HCT116 (cell line): Measurements from ENCODE around the gene PDCD10.

Experiments used
- CTCF ChIP-seq, 3 experiments: fragments of 200-600 bp in 1 of 3; sonication (generic) in 1 of 3; IDR thresholded peaks in 2 of 3; conservative IDR thresholded peaks in 1 of 3; 2 replicates each; pipeline ENCODE4 v1.5.1; 2012 to 2017; ENCODE audit warnings: low read depth in 2 of 3, low read length in 2 of 3, antibody characterized with exemption in 1 of 3, borderline replicate concordance in 1 of 3, control low read depth in 1 of 3, mild to moderate bottlenecking in 1 of 3, mixed read lengths in 1 of 3, mixed run types in 1 of 3, moderate library complexity in 1 of 3; ENCODE audit not compliant: insufficient read depth in 1 of 3
- EZH2 ChIP-seq: fragments of 200-600 bp; sonication (generic); IDR thresholded peaks from 2 replicates; pipeline ENCODE4 v1.6.1; 2017; ENCODE audit warnings: antibody characterized with exemption, mixed run types
- MAX ChIP-seq: IDR thresholded peaks from 2 replicates; pipeline ENCODE4 v1.6.1; 2012
- YY1 ChIP-seq: IDR thresholded peaks from 2 replicates; pipeline ENCODE4 v1.6.1; 2011; ENCODE audit warnings: low read length, low read depth, moderate library complexity, mild to moderate bottlenecking; ENCODE audit not compliant: insufficient replicate concordance; ENCODE audit errors: extremely low read depth

- TF ChIP-seq CTCF (IDR thresholded peaks at IDR 0.05 in 2 of 3, conservative IDR thresholded peaks at IDR 0.05 in 1 of 3; ENCODE audit: borderline replicate concordance in 1 of 3, insufficient read depth in 1 of 3, low read depth in 2 of 3, low read length in 2 of 3) (no peak), EZH2 (no peak), MAX (no peak), YY1 (no peak)
Measured at GRCh38 chr3:167709690-167710089, 25.0 kb downstream of the PDCD10 start.
